Inferior parietal cortex (tissue), 1 donor: ENCODE data around the gene HEPHL1.
"Not testable (repeated sequence)": the region's sequence is repeated elsewhere in the genome, so short reads cannot be mapped to it uniquely, and the experiment has no call there.

Source experiments
- DNase-seq: peaks from one replicate; pipeline ENCODE4 v3.0.0-alpha.2; 2016; ENCODE audit errors: extremely low spot score

Gene HEPHL1

GRCh38 chr11:94150056-94150455 is 128.9 kb downstream of the HEPHL1 start:
- no peak for DNase-seq

GRCh38 chr11:94150704-94151685 is 129.8 kb downstream of the HEPHL1 start:
- no peak for DNase-seq

- no peak for DNase-seq
Measured at GRCh38 chr11:94151903-94152677, 130.9 kb downstream of the HEPHL1 start.

GRCh38 chr11:94152678-94153065 is 131.5 kb downstream of the HEPHL1 start:
- no peak for DNase-seq

- DNase-seq = no peak
Measured at GRCh38 chr11:94153320-94153719, 132.2 kb downstream of the HEPHL1 start.

GRCh38 chr11:94154095-94154856 is 133.1 kb downstream of the HEPHL1 start:
- DNase-seq = no peak

GRCh38 chr11:94157339-94157738 is 136.2 kb downstream of the HEPHL1 start:
- DNase-seq = not testable (repeated sequence)
